NB4 (cell line): Measurements from ENCODE around the gene NDST4.

Source experiments
- POLR2A ChIP-seq: IDR thresholded peaks from 2 replicates; pipeline ENCODE4 v1.6.1; 2011; ENCODE audit warnings: mild to moderate bottlenecking; ENCODE audit not compliant: insufficient read length; ENCODE audit errors: extremely low read depth
- TF ChIP-seq, protein P1 (sequence below): IDR thresholded peaks from one replicate; pipeline ENCODE4 v1.5.1; 2012; ENCODE audit warnings: low read depth, low read length
- TF ChIP-seq, protein P2 (sequence below): IDR thresholded peaks from 2 replicates; pipeline ENCODE4 v1.6.1; 2011; ENCODE audit warnings: low read depth, low read length

DNA sequence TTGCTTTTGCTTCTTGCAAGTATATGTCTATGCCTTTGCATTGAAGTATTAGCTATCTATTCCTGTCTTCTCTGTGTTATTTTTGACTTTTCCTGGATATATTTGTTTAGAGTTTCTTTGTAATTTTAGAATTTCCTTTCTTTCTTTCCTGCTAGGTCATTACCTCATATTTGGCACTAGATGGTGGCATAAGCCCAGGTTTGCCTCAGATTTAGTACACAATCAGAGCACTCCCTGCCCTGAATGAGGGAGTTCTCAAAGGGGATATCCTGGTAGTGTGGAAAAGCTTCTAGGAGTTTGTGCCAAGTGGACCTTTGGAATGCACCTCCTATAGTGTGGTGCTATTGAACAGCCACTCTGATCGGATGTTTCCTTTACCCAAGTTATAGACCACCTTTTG, 333.2 kb downstream of the NDST4 start:
- TF ChIP-seq POLR2A, result no peak
- TF ChIP-seq, protein P1, sequence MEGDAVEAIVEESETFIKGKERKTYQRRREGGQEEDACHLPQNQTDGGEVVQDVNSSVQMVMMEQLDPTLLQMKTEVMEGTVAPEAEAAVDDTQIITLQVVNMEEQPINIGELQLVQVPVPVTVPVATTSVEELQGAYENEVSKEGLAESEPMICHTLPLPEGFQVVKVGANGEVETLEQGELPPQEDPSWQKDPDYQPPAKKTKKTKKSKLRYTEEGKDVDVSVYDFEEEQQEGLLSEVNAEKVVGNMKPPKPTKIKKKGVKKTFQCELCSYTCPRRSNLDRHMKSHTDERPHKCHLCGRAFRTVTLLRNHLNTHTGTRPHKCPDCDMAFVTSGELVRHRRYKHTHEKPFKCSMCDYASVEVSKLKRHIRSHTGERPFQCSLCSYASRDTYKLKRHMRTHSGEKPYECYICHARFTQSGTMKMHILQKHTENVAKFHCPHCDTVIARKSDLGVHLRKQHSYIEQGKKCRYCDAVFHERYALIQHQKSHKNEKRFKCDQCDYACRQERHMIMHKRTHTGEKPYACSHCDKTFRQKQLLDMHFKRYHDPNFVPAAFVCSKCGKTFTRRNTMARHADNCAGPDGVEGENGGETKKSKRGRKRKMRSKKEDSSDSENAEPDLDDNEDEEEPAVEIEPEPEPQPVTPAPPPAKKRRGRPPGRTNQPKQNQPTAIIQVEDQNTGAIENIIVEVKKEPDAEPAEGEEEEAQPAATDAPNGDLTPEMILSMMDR, result no peak
- TF ChIP-seq, protein P2, sequence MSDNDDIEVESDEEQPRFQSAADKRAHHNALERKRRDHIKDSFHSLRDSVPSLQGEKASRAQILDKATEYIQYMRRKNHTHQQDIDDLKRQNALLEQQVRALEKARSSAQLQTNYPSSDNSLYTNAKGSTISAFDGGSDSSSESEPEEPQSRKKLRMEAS, result no peak
